HG02973 (cell line): ENCODE measurements around the gene SCAMP4.
"Not testable (repeated sequence)": the region's sequence is repeated elsewhere in the genome, so short reads cannot be mapped to it uniquely, and the experiment has no call there.

Experiments used
- ATAC-seq: cut with Tn5 transposase; IDR thresholded peaks from one replicate; pipeline ENCODE4 v1.9.1; 2021; ENCODE audit warnings: moderate library complexity; ENCODE audit not compliant: unreplicated experiment

Gene SCAMP4

DNA sequence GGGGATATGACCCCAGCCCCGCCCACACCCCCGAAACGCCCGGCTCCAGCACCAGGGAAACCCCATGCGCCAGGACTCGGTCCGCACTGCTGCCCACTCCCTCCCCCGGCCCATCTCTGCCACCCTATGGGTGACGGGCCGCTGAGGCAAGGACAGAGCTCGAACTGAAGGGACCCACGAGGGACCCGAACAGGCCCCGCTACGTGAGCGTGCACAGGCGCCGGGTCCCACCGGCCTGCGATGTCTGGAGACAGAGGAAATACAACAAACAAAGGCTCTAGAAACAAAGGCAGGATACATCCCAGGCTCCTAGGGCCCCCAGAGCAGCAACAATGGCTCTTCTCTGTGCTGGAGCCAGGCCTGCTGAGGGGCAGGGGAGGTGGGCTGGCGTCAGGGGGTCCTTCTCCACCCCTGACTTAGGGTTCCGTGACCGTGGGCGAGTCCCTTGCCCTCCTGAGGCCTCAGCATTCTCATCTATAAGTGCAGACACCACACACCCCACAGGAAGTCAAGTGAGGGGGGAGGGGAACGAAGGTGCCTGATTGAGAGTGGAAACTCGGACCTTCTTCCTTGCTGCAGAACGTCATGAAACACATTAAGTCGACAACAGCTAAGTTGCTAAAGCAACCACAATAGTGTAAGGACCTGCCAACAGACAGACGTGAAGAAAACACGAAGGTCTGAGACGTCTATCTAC is 23.0 kb upstream of the SCAMP4 start:
- ATAC-seq, result no peak

DNA sequence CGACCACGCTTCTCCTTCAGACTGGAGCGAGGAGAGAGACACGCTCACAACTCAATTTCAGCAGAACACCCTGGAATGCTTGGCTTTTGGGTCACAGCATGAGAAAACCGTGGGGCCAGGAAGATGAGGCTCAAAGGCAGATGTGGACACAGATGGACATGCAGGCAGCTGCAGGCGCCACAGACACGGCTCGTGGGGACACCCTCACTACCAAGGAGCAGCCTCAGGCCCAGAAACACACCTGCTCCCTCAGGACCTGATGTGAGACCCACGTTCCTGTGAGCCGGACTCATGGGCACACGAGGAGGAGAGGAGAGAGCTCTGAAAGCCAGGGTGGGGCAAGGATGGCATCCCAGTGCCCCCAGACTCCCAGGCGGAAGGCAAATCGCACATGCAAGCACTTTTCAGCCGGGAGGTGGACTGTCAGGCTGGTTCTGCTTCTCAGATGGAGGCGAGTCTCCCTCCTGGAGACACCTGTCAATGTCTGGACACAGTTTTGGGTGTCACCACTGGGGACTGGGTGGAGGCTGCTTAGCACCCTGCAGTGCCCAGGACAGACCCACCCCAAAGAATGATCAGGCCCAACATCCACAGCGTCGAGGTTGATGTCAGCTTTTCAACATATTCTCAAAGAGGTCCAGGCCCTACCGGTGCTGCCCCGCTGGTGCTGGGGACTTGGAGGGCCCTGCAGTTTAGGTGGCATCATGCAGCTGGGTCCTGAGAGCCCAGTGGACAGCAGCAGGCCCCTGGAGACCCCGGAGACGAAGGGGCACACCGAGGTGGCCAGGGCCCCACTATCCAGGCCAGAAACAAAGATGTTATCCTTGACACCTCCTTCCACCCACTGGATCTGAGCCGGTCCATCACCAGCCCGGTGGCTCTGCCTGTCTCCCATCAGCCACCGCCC is 22.2 kb upstream of the SCAMP4 start:
- no peak for ATAC-seq

- no peak for ATAC-seq
Observed at GRCh38 chr19:1883784-1884183, 21.4 kb upstream of the SCAMP4 start.

GRCh38 chr19:1884291-1884718 is 20.9 kb upstream of the SCAMP4 start:
- ATAC-seq, result no peak

GRCh38 chr19:1884719-1885334 is 20.4 kb upstream of the SCAMP4 start:
- ATAC-seq, result peak; percentile 16

- ATAC-seq, result peak; percentile 67
Observed at GRCh38 chr19:1885398-1886119, 19.6 kb upstream of the SCAMP4 start, which contains the start of gene ABHD17A. ABHD17A (minus strand) TSS chr19:1885496; CDS start chr19:1881566, 3,930 bp downstream.

GRCh38 chr19:1886360-1886759 is 18.8 kb upstream of the SCAMP4 start:
- not testable (repeated sequence) for ATAC-seq

GRCh38 chr19:1888385-1888784 is 16.8 kb upstream of the SCAMP4 start:
- no peak for ATAC-seq

- ATAC-seq, result no peak
Observed at GRCh38 chr19:1889907-1890306, 15.3 kb upstream of the SCAMP4 start.

GRCh38 chr19:1893791-1894190 is 11.4 kb upstream of the SCAMP4 start:
- ATAC-seq, result no peak

GRCh38 chr19:1896508-1896907 is 8.7 kb upstream of the SCAMP4 start:
- no peak for ATAC-seq

DNA sequence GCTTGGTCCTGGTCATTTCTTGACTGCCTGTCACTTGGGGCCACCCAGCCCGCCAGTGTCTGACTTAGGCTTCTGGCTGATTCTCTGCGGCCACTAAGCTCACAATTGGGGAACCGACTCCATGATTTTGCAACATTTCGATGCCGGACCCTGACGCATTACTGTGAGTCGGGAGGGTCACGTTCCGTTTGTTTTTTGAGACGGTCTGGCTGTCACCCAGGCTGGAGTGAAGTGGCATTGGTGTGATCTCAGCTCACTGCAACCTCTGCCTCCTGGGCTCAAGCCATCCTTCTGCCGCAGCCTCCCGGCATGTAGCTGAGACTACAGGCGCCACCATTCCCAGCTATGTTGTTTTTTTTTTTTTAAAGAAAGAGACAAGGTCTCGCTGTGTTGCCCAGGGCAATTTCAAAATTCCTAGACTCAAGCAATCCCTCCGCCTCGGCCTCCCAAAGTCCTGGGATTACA is 3.2 kb upstream of the SCAMP4 start:
- no peak for ATAC-seq

DNA sequence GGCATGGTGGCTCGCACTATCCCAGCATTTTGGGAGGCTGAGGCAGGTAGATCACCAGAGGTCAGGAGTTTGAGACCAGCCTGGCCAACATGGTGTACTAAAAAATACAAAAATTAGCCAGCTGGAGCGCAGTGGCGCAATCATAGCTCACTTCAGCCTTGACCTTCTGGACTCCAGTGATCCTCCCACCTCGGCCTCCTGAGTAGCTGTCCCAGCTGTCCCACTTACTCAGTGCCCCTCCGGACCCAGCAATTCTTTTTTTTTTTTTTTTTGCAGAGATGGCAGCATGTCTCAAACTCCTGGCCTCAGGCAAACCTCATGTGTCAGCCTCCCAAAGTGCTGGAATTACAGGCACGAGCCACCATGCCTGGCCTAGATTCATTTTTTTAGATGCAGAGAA is 2.3 kb upstream of the SCAMP4 start:
- ATAC-seq, result no peak

GRCh38 chr19:1904860-1905109 is 414 bp upstream of the SCAMP4 start:
- no peak for ATAC-seq

- ATAC-seq, result no peak
Observed at GRCh38 chr19:1905863-1906375, 720 bp downstream of the SCAMP4 start.

DNA sequence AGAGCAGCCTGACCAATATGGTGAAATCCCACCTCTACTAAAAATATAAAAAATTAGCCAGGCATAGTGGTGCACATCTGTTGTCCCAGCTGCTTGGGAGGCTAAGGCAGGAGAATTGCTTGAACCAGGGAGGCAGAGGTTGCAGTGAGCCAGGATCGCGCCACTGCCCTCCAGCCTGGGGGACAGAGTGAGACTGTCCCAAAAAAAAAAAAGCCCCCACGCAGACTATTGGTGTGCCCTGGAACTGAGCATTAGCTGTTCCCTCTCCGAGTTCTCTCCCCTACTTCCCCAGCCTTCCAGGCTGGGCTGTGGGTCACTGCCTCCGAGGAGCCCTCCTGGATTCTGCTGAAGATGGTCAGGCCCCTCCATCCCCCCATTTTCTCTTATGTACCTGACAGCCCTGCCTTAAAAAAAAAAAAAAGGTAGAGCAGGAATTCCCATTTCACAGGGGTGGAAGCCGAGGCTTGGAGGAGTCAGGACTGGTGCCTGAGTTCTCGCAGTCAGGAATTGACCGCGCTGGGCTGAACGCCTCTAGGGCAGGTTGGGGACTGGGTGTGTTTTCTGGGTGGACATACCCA is 1.9 kb downstream of the SCAMP4 start:
- ATAC-seq, result no peak

- no peak for ATAC-seq
Observed at GRCh38 chr19:1907563-1908363, 2.6 kb downstream of the SCAMP4 start.

GRCh38 chr19:1908364-1908678 is 3.1 kb downstream of the SCAMP4 start:
- no peak for ATAC-seq

GRCh38 chr19:1909761-1910080 is 4.5 kb downstream of the SCAMP4 start:
- no peak for ATAC-seq

DNA sequence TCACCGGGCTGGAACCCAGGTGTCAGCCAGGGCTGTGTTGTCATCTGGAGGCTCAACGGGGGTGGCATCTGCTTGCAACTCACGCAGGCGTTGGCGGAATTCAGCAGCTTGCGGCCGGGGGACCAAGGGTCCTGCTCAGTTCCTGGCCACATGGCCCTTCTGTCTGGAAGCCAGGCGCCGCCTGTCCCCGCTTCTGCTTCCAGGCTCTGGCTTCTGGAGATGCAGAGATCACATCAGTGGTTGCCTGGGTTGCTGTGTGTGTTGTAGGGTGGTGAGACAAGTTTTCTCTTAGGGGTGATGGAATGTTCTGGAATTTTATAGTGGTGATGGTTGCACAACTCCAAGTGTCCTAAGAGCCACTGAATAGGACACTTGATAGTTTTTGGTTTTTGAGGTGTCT is 5.0 kb downstream of the SCAMP4 start:
- no peak for ATAC-seq
